Erythroblast (primary cell): ENCODE data around the gene FSIP1.

Experiments
- GATA1 ChIP-seq: IDR thresholded peaks from 2 replicates; pipeline ENCODE4 v1.6.1; 2011; ENCODE audit warnings: low read depth, mild to moderate bottlenecking, control low read depth, low read length, moderate library complexity
- POLR2A ChIP-seq: IDR thresholded peaks from 2 replicates; pipeline ENCODE4 v1.6.1; 2011; ENCODE audit warnings: mild to moderate bottlenecking, low read length

DNA sequence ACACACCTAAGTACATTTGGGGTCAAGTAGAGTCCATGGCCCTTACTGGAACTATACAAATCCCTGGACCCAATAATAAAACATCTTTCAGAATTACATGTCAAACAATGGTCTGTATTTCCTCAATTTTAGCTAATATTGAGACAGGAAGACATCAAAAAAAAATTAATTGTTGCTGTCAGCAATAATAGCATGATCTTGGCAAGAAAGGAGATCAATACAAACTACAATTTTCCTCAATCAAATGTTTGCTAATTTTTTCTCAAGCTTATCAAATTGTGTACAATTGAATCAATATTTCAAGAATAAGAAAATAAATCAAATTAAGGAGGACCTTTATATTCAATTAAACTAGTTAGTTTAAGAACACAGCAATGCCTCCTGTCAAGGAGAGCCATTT, 62.6 kb downstream of the FSIP1 start:
- TF ChIP-seq POLR2A (no peak), GATA1 (no peak)
